Islet of Langerhans (tissue), 1 donor: ENCODE results near the gene MFSD8.
A peak's percentile ranks its signal among the peaks of the same experiment; 100 is the strongest.
"Not testable (repeated sequence)": the region's sequence is repeated elsewhere in the genome, so short reads cannot be mapped to it uniquely, and the experiment has no call there.

Experiments used
- FAIRE-seq: peaks from one replicate; lab custom pipeline; 2011; peaks lifted over from hg19 to GRCh38; lab: Jason Lieb, UNC

Gene MFSD8

GRCh38 chr4:127965062-127965802 is at the start of gene MFSD8, which contains the start of gene ABHD18:
Gene MFSD8, minus strand, starts transcription at chr4:127965173. Its CDS starts 40 bp downstream, at chr4:127965133.
Gene ABHD18, plus strand, starts transcription at chr4:127965406. Its CDS starts 17,550 bp downstream, at chr4:127982956.
- no peak for FAIRE-seq

- FAIRE-seq, result peak; percentile 47
These were observed 44.5 kb upstream of the MFSD8 start for GRCh38 chr4:128009428-128009827.

GRCh38 chr4:128006592-128006991 is 41.6 kb upstream of the MFSD8 start:
- FAIRE-seq, result no peak

DNA sequence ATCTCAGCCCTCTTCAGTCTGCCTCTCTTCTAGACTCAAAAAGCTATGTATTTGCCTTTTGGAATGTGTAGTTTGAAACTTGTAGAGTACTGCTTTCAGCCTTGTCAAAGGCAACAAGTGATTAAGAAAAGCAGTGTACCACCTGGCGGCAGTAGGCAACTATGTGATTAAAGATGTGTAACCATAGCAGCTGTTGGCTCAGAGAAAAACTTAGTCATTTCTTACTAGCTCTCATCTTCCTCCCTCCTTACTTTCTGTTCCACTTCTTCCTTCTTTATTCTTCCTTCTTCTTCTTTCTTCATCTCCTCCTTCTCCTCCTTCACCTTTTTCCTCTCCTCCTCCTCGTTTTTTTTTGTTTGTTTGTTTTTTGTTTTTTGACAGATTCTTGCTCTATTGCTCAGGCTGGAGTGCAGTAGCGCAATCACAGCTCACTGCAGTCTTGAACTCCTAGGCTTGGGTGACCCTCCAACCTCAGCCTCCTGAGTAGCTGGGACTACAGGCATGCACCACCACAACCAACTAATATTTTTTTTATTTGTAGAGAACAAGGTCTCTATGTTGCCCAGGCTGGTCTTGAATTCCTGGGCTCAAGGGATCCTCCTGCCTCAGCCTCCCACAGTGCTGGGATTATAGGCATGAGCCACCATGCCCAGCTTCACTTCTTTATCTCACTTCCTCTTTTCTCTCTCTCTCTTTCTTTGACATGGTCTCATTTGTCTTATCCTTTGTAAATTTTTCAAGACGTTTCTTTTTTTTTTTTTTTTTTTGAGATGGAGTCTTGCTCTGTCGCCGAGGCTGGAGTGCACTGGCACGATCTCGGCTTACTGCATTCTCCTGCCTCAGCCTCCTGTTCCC is 32.8 kb upstream of the MFSD8 start:
- no peak for FAIRE-seq

- not testable (repeated sequence) for FAIRE-seq
These were observed 31.5 kb upstream of the MFSD8 start for GRCh38 chr4:127996521-127996920.

GRCh38 chr4:127995776-127996175 is 30.8 kb upstream of the MFSD8 start:
- FAIRE-seq, result peak; percentile 13

GRCh38 chr4:127993151-127993550 is 28.2 kb upstream of the MFSD8 start:
- no peak for FAIRE-seq

DNA sequence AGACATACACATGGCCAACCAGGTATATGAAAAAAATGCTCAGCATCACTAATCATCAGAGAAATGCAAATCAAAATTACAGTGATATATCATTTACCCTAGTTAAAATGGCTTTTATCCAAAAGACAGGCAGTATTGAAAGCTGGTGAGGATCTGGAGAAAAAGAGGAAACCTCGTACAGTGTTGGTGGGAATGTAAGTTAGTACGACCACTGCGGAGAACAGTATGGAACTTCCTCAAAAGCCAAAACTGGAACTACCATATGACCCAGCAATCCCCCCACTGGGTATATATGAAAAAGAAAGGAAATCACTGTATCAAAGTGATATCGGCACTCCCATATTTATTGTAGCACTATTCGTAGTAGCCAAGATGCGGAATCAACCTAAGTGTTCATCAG is 23.7 kb upstream of the MFSD8 start:
- no peak for FAIRE-seq

- no peak for FAIRE-seq
These were observed 21.0 kb upstream of the MFSD8 start for GRCh38 chr4:127985989-127986388.

DNA sequence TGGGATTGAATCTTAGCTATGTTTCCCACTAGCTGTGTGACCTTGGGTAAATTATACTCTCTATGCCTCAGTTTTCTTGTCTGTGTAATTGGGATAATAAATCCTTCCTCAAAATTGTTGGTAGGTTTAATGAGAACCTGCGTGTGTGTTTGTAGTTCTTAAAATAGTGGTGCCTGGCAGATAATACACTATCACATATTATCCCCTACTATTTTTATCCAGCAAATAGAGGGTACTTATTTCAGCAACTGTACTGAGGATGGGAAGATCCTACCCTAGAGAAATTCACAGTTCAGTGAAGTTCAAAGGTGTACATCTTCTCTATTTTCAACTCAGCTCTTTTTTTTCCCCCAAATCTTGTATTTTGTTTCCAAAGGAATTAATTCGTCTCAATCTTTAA is 17.5 kb upstream of the MFSD8 start:
- FAIRE-seq, result no peak

GRCh38 chr4:127978930-127979329 is 14.0 kb upstream of the MFSD8 start:
- peak; percentile 84 for FAIRE-seq

DNA sequence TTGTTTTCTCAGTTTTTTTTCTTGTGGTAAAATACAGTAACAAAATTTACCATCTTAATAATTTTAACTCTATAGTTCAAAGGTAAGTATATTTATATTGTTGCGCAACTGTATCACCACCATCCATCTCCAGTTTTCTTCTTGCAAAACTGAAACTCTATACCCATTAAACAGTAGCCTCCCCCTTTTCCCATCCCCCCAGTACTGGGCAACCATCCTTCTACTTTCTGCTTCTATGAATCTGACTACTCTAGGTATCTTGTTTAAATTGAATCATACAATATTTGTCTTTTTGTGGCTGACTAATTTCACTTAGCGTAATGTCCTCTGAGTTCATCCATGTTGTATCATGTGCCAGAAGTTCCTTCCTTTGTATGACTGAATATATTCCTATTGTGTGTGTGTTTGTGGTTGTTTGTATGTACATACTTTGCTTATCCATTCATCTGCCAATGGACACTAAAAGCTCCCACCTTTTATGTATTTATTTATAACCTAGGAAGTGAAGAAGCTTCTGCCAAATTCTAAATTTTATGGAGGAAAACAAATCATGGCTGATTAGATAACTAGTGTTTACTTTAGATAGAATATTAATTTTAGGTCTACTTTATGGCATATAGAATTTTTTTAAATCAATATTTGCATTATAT is 10.3 kb upstream of the MFSD8 start:
- peak; percentile 100 for FAIRE-seq

GRCh38 chr4:127970925-127971324 is 6.0 kb upstream of the MFSD8 start:
- FAIRE-seq, result not testable (repeated sequence)

DNA sequence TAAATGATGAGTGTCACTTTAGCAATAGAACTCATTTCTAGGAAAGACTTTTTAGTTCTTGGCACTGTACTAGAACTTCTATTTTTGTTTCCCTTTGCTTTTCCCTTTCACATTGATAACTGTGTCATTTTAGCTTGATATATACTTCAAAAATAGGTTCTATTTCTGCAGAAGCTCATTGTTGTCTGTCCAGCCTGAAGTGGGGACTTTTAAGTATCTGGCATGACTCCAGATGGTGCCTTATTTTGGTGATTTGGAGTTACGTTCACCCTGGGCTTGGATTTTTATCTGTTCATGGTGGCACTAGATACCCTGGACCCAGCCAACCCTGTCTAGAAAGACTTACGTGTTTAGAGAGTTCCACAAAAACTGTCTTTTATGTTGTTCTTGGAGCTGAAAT is 3.6 kb upstream of the MFSD8 start:
- FAIRE-seq, result no peak

GRCh38 chr4:127967141-127967775 is 2.3 kb upstream of the MFSD8 start:
- FAIRE-seq, result no peak

GRCh38 chr4:127965803-127966175 is 816 bp upstream of the MFSD8 start:
- FAIRE-seq, result no peak

DNA sequence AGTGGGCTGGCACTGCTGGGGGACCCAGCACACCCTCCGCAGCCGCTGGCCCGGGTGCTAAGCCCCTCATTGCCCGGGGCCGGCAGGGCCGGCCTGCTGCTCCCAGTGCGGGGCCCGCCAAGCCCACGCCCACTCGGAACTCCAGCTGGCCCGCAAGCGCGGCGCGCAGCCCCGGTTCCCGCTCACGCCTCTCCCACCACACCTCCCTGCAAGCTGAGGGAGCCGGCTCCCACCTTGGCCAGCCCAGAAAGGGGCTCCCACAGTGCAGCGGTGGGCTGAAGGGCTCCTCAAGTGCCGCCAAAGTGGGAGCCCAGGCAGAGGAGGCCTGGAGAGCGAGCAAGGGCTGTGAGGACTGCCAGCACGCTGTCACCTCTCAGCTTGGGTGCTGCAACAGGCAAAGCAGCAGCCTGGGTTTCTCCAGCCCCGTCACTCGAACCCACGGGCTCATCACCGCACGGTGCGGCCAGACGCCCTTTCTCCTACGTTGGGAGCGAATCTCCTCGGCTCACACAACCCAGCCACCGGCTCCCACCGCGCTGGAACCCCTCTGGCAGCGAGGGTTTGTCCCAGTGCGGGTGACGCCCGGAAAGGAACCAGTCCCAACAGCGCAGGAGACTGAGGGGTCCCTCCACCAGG is 429 bp downstream of the MFSD8 start:
- not testable (repeated sequence) for FAIRE-seq

DNA sequence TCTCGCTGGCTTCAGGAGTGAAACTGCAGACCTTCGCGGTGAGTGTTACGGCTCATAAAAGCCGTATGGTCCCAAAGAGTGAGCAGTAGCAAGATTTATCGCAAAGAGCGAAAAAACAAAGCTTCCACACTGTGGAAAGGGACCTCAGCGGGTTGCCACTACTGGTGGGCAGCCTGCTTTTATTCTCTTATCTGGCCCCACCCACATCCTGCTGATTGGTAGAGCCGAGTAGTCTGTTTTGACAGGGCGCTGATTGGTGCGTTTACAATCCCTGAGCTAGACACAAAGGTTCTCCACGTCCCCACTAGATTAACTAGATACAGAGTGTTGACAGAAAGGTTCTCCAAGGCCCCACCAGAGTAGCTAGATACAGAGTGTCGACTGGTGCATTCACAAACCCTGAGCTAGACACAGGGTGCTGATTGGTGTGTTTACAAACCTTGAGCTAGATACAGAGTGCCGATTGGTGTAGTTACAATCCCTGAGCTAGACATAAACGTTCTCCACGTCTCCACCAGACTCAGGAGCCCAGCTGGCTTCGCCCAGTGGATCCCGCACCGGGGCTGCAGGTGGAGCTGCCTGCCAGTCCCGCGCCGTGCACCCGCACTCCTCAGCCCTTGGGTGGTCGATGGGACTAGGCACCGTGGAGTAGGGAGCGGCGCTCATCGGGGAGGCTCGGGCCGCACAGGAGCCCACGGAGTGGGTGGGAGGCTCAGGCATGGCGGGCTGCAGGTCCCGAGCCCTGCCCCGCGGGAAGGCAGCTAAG is 1.2 kb downstream of the MFSD8 start:
- FAIRE-seq, result not testable (repeated sequence)

GRCh38 chr4:127959794-127960193 is 5.2 kb downstream of the MFSD8 start:
- no peak for FAIRE-seq

- peak; percentile 13 for FAIRE-seq
These were observed 7.9 kb downstream of the MFSD8 start for GRCh38 chr4:127957105-127957504.

GRCh38 chr4:127936974-127937373 is 28.0 kb downstream of the MFSD8 start:
- FAIRE-seq, result no peak
